MM.1S (cell line): ENCODE data around the gene DNAJB9.

Source experiments
- EZH2 ChIP-seq: fragments of 300-600 bp; sonication (generic); optimal IDR thresholded peaks from 2 replicates; pipeline ENCODE3; 2017; ENCODE audit warnings: low read depth, mild to moderate bottlenecking, antibody characterized with exemption, low read length, mixed read lengths
- TF ChIP-seq, protein P1 (sequence below): fragments of 300-600 bp; sonication (generic); IDR thresholded peaks from 2 replicates; pipeline ENCODE4 v1.5.1; 2016; ENCODE audit warnings: antibody characterized with exemption, low read length, mixed read lengths

GRCh38 chr7:108559253-108559652, 10.4 kb upstream of the DNAJB9 start:
- TF ChIP-seq, protein P1, sequence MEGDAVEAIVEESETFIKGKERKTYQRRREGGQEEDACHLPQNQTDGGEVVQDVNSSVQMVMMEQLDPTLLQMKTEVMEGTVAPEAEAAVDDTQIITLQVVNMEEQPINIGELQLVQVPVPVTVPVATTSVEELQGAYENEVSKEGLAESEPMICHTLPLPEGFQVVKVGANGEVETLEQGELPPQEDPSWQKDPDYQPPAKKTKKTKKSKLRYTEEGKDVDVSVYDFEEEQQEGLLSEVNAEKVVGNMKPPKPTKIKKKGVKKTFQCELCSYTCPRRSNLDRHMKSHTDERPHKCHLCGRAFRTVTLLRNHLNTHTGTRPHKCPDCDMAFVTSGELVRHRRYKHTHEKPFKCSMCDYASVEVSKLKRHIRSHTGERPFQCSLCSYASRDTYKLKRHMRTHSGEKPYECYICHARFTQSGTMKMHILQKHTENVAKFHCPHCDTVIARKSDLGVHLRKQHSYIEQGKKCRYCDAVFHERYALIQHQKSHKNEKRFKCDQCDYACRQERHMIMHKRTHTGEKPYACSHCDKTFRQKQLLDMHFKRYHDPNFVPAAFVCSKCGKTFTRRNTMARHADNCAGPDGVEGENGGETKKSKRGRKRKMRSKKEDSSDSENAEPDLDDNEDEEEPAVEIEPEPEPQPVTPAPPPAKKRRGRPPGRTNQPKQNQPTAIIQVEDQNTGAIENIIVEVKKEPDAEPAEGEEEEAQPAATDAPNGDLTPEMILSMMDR: no peak
- TF ChIP-seq EZH2: no peak
